HG02571 (cell line): ENCODE results near the gene ADAMTSL1.

ENCODE experiments used
- ATAC-seq: cut with Tn5 transposase; IDR thresholded peaks from one replicate; pipeline ENCODE4 v1.9.1; 2021; ENCODE audit warnings: mild to moderate bottlenecking, moderate library complexity; ENCODE audit not compliant: unreplicated experiment

ADAMTSL1 gene

DNA sequence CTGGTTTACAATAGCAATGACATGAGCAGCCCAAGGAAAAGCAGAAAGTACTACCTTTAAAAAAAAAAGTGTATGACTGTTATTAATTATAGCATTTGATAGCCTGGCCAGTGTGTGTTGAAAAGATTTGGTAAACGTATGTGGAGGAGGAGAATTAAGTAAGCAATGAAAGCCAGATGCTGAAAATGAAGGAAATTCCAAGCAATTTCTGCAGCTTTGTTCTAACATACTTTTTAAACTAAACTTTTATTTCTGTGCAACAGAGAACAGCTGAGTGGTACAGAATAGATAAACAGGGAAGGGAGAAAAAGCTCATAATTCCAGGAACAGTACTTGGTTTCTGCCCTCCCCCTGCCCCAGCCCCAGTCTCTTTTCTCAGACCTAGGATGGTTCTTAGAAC, 252.6 kb downstream of the ADAMTSL1 start:
- no peak for ATAC-seq

DNA sequence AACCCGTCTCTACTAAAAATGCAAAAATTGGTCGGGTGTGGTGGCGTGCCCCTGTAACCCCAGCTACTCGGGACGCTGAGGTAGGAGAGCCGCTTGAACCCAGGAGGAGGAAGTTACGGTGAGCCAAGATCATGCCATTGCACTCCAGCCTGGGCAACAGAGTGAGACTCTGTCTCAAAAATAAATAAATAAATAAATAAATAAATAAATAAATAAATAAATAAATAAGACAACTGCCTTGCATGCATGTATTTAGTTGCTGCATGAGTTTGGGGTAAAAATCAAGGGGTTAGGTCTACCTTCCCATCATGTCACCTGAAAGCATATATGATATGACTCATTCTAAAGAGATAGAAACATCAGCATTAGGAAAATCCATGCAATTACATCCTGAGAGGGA, 254.0 kb downstream of the ADAMTSL1 start:
- no peak for ATAC-seq

DNA sequence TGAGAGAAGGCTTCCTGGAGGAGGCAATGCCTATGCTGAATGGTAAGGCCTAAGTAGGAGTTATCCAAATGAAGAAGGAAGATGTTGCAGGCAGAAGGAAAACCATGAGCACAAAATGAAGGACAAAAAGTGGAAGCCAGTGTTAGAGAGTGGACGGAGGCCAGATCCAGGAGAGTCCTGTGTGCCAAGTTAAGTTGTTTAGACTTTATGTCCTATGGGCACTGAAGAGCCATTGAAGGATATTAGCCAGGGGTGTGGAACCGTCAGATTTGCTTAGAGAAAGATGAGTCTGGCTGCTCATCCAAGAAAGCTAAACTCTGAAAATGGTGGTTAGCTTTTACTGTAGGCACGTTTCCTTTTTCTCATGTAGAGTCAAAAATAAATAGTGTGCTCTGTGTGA, 254.7 kb downstream of the ADAMTSL1 start:
- no peak for ATAC-seq

DNA sequence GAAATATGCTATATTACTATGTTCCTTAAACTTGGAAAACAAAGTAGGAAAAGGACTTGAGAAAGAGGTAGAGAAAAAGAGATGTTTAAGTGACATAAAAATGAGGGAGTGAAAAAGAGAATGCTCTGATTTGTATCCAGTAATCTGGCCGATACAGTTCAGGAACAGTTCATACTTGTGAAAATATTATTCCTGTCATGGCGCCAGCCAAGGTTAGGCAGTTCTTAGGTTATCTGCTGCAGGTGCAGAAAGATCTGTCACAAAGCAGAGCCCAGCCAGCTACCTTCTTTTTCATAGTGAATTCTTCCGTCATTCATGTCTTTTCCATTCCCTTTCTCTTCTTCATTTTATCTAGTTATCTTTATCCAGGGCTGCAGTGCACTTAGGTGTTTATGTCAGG, 256.3 kb downstream of the ADAMTSL1 start:
- ATAC-seq = no peak

DNA sequence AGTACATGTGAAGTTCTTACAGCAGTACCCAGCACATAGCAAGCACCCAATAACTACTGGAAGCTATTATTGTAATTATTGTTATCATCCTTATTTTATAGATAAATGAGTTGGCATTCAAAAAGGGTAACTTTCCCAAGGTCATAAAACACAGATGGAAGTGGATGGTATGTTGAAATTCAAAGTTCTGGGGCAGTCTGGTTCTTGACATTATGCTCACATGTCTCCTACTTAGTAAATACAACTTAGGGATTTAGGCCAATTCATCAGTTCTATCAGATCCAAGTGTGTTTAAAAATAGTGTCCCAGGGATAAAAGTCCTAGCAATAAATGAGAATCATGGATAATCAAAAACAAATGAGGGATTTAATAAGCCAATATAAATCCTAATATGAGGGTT, 265.2 kb downstream of the ADAMTSL1 start:
- ATAC-seq = no peak

DNA sequence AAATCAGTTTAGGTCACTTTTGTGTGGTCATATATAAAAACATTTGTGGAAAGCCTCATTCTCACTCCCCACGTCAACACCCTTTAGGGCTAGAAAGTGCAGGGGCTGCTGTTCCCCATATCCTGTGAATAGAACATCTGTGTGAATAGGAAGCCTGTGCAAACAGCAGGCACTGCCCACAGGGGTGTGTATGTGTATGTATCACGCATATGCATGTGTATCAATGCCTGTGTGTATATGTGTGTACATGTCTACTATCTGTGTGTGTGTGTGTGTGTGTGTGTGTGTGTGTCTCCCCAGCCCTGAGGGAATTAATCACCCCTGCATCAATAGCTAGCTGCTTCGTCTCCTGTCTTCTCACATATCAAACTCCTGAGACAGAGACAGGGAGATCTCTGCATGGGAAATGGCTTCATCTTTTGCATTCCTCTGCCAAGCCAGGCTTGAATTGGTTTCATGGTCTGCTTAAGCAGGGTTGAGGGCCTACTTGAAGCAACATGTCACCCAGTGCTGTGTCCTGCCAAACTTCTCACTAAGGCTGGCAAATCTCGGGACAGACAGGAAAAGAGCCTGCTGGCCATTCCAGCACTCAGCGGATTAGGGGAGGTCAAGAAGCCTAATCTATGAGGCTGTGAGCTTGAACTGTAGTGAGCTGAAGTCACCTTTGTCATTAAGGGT, 265.8 kb downstream of the ADAMTSL1 start:
- ATAC-seq = no peak

DNA sequence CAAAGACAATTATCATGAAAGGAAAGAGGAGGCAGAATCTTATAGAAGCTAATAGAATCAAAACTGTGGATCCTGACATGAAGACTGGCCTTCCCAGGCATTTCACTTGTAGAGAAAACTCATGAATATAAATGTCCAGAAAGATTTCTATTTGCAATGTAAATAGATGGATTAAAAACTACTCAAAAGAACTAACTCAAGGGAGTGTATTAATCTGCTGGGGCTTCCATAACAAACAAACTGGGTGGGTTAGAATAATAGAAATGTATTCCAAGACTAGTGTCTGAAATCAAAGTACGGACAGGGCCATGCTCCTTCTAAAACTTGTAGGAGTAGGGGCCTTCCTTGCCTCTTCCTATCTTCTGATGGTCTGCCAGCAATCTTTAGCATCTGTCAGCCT, 267.4 kb downstream of the ADAMTSL1 start:
- no peak for ATAC-seq

DNA sequence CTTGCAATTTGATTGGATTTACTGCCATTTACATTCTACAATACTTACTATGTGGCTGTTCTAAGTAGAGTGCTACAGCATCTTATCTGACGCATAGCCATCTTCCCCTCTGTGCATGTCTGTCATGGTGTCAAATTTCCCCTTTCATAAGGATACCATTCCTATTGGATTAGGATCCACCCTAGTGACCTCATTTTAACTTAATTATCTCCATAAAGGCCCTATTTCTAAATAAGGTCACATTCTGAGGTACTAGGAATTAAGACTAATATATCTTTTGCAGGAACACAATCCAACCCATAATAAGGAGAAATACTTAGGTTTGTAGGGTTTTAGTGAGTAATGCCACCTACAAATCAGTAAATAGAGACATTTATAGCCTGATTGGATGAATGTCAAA, 268.0 kb downstream of the ADAMTSL1 start:
- no peak for ATAC-seq

DNA sequence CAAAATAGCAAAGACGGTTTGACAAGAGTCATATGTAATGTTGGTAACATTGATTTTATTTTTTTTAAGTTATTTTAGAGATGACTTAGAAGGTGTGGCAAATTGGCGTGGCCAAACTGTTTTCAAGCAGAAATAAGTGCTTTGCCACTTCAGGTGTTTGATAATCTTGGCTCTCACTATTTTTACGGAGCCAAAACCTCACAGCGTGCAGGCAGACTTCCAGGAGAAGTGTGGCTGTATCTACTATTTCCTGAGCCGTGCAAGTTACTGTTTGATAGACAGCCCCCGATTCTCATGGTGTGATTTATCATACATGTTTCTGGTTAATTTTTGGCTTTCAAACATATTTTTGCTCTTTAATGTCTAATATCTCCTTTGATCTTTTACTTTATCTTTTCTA, 269.5 kb downstream of the ADAMTSL1 start:
- no peak for ATAC-seq

DNA sequence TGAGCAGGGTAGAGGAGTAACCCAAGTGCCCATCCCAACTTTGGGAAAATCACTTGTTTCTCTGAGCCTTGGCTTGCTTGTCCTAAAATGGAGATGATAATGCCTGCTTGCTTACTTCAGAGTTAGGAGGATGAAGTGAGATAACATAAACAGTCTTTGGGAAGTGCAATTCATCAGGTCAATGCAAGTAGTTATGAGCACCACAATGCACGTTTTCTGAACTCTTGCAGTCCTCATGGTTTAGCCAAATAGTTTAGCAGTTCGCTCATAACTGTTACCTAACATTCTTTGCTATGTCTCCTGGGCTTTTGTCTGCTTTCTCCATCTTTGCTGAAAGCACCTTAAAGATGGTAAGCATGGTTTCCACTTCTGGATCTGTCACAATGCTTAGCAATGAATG, 270.0 kb downstream of the ADAMTSL1 start:
- no peak for ATAC-seq

DNA sequence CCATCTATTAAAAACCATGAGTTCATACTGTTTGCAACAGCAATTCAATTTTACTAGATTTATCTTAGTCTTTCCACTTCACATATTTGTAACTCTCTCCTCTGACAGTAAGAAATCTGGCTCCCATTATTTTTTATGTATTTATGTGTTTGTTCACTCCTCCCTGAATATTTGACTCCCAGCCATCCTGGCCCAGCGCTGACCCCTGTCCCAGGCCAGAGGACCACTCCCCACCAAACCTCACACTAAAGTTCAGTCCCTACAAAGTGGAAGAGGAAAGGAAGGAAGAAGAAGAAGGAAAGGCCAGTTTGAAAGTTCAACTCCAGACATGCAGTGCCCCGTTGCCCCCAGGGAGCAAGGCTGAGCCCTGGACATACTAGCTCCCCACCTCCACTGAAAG, 271.8 kb downstream of the ADAMTSL1 start:
- ATAC-seq = no peak

DNA sequence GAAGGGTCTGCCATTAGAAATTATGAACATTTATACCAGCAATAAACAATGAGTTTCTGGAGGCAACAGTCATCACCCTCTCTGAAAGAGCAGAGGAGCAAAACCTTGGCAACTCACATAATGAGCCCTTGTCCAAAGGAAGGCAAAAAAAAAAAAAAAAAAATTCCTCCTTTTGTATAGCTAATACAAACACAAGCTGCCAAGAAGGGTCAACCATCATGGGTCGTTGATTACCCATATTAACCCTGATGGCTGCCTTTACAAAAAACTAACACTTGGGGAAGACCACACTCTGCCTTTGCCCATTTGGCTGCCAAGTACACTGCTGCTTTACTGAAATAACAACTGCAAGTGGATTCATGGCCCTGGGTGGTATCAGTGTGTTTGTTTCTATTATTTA, 272.7 kb downstream of the ADAMTSL1 start:
- ATAC-seq = no peak

DNA sequence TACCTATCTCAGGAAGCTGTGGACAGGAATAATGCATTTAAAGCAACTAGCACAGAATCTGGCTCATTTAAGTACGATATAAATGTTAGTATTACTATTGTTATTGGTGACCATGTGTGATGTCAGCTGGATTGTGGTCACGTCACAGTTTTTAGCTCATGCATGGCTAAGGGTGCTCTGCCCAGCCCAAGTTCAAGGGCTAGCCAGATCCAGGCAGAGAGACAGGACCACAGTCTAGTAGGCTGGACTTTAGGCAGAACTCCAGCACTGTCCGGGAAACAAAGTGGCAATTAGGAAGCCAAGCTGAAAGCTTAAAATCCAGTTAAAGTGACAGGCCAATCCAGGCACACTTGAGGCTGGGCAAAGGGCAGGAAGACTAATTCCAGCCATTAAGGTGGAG, 273.6 kb downstream of the ADAMTSL1 start:
- ATAC-seq = no peak

DNA sequence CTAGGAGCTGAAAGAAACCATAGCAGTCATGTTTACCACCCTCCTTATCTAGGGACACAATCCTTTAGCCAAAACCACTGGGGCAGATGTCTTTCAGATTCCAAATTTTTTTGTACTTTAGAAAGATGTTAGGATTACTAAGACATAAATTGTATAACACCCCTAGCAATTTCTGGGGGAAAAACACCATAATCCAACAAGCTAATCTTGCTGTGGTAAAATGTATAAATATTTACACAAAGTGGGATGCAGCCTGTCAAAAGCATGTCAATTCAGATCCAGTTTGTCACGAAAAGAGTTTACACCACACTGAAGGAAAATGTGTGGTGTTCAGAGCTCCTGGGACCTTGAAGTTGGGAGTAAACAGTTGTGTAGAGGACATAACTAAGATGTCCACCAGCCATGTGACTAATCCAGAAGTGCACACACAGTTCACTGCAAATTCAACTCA, 274.3 kb downstream of the ADAMTSL1 start:
- ATAC-seq = no peak

DNA sequence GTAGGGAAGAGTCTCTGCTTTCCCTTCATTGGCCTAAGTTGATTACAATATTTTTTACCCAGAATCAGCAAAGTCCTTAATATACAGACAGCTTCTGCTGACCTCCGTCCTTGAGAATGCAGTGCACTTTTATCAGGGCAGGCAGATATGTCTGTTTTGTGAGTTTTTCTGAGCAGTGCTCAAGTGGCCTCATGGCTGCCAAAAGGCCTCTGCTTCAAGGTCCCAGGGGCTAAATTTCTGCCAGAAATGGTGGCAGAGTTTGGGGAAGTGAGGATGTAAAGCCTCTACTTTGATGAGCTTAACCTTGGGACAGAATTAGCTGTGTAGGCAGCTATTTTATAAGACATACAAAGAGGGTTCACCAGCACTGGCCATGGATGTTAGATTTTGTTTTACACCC, 275.8 kb downstream of the ADAMTSL1 start:
- ATAC-seq = no peak

DNA sequence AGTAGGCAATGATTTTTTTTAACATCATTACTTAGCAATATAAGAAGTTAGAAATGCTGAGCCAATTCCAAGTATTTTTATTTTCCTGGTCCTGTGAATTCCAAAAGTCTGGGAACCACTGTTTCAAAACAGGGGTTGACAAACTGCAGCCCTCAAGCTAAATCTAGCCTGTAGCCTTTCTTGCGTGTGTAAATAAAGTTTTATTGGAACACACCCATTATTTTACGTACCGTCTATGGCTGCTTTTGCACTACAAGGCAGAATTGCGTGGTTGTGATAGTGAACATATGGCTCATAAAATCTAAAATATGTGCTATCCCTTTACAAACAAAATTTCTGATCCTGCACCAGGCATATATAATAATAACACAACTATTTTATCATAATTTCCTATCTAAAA, 280.0 kb downstream of the ADAMTSL1 start:
- ATAC-seq = no peak

DNA sequence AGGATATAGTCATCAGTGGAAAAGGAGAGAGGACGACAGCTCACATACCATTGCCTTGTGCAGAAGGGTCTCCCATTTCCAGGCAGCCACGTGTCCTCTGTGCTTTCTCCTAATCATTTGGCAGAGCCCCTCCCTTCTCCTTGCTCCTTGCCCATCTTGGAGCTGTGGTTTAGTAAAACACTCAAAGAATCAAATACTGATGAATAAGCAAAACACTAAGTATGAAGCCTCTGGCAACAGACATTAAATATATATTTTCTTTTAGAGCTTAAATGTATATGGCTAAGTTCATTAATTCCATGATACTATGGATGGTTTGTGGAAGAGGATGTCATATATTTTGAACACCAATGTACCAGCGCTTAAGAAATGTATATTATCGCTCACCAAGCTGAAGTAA, 280.6 kb downstream of the ADAMTSL1 start:
- no peak for ATAC-seq

DNA sequence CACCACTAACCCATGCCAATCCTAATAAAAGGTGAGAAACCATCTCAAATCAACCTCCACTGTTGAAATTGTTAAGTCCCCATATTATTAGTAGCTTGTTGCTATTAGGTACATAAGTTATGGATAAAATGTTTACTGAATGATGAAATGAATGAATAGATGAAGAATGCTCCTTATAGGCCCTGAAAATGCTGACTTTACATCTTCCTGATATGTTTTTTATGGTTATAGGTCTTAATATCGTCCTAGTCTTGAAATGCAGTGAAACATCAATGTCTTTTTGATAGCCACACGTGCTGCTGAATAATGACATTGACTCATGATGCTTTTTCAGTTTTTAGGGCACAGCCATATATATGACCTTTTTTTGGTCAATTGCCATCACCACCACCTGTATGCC, 281.3 kb downstream of the ADAMTSL1 start:
- ATAC-seq = no peak

DNA sequence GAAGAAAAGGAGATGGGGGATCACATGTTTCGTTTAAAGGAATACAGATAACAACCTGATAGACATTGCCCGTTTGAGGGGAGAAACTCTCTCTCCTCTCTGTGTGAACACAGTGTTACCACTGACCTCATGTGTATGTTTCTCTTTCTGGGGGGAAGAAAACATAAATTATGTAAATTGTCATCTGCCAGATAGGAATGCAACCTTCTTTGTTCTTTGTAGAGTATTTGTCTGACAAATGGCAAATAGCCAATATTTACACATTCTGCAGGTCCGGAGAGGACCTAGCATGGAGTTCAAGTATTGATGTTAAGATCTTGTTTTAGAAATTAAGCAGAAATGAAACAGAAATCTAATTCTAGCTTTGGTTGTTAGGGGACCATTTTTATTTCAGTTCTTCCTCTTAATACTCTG, 282.8 kb downstream of the ADAMTSL1 start:
- no peak for ATAC-seq

DNA sequence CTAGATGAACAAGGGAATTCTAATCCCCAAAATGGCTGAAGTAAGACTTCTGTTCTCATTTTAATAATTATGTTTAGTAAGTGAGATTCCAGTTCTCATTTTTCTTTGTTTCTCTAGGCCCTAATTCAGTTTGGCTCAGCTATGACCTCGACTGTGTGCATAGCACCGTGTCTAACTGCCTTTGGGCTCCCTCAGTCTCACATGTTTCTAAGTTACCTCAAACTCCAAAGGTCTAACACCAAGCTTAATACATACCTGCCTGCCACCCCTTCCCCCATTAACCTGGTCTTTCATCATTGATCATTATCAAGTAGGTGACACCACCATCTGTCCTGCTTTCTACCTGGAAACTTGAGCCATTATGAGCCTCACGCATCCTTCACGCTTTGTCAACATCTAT, 285.9 kb downstream of the ADAMTSL1 start:
- ATAC-seq = no peak

DNA sequence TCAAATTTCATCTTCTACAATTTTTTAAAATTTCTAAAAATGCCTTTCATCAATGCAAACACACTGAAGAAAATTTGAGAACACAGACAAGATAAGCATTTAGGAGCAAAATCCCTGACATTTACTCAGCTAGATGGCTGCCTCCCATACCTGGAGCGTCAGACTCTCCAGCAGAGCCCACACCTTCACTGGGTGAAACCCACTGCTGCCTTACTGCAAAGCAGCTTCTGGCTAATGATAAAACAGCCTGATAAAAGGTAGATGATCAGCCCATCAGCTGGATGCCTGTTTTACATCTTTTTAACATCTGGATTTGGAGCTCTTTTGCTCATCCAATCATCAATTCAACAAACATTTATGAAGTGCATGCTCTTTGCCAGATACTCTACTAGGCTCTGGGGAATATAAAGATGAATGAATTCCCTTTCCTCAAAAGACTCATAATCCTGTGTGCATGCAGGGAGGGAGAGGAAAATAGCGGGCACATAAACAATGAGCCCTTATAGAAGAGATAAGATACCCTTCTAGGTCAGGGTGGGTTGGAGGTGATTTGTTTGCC, 287.9 kb downstream of the ADAMTSL1 start:
- no peak for ATAC-seq

DNA sequence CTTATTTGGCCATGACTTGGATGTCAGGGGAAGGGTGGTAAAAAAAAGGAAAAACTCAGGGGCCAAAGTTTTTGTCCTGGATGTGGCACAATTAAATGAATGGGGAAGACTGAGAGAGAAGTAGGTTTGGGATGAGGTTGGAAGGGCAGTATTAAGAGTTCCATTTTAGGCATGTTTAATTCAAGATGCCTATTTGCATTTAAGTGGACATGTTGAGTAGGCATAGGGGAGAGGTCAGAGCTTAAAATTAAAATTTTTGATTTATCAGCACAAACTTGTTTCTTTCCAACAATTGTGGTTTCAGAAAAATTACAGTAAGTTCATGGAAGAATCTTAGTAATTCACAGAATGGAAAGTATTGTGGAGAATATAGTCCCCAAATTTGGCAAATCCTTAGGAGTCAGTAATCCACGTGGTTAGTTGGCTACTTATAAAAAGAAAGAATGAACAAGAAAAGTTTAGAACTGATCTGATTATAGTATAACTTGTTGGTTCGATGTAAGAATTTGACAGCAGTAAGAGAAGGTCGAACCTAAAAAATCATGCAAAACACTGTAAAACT, 293.1 kb downstream of the ADAMTSL1 start:
- no peak for ATAC-seq
